ENCODE results near the gene COA7. TPM values are rescaled to one million over a fixed set of nuclear protein-coding genes. Genes with fewer than 3 reads are reported as not detected.
A peak's percentile ranks its signal among the peaks of the same experiment; 100 is the strongest.

The COA7 gene
- total RNA-seq, 2 donors from 2014 or later, result 23.5 to 29.9 TPM

- Mint-ChIP-seq H3K36me3 (ENCODE audit: low read depth) (no peaks in the 10 kb centered on the region), H3K4me3 (no peak overlapping the region), H3K9me3 (no peaks in the 10 kb centered on the region), H3K27ac (no peak overlapping the region), H3K4me1 (peaks cover 31% of the 10 kb centered on the region), H3K27me3 (ENCODE audit: insufficient read depth) (no peaks in the 10 kb centered on the region)
- H3K36me3 ChIP-seq (ENCODE audit: control insufficient read depth, insufficient read depth, low read length), result no peaks in the 10 kb centered on the region
- WGBS, 2 experiments (ENCODE audit: insufficient coverage in 1 of 2, insufficient read length in 1 of 2), result 87 to 92% methylated on average over 3 to 8 of the region's 8 CpGs
- H3K4me1 ChIP-seq (ENCODE audit: control insufficient read depth, insufficient read depth, low read length), result peaks cover 13% of the 10 kb centered on the region
- no peak for TF ChIP-seq CTCF (conservative IDR thresholded peaks at IDR 0.05)
- no peak overlapping the region for H3K27ac ChIP-seq (ENCODE audit: low read depth, low read length)
- no peak overlapping the region for H3K4me3 ChIP-seq (ENCODE audit: low read length)
- no peak for DNase-seq
- H3K27me3 ChIP-seq (ENCODE audit: control insufficient read depth, insufficient read depth, low read length, poor library complexity, severe bottlenecking), result no peaks in the 10 kb centered on the region
- no peak overlapping the region for H3K9ac ChIP-seq (ENCODE audit: extremely low read depth, low read length, poor library complexity, severe bottlenecking)
- H3K9me3 ChIP-seq (ENCODE audit: control insufficient read depth, low read length), result no peaks in the 10 kb centered on the region
These were observed 32.9 kb downstream of the COA7 start for GRCh38 chr1:52665006-52665941.

GRCh38 chr1:52663716-52664115, 34.4 kb downstream of the COA7 start:
- H3K27me3 Mint-ChIP-seq (ENCODE audit: insufficient read depth), result no peaks in the 10 kb centered on the region
- Histone ChIP-seq H3K4me3 (ENCODE audit: low read length) (no peak overlapping the region), H3K4me1 (ENCODE audit: control insufficient read depth, insufficient read depth, low read length) (peaks cover 13% of the 10 kb centered on the region), H3K27me3 (ENCODE audit: control insufficient read depth, insufficient read depth, low read length, poor library complexity, severe bottlenecking) (no peaks in the 10 kb centered on the region), H3K36me3 (ENCODE audit: control insufficient read depth, insufficient read depth, low read length) (no peaks in the 10 kb centered on the region), H3K9me3 (ENCODE audit: control insufficient read depth, low read length) (no peaks in the 10 kb centered on the region), H3K27ac (ENCODE audit: low read depth, low read length) (no peak overlapping the region), H3K9ac (ENCODE audit: extremely low read depth, low read length, poor library complexity, severe bottlenecking) (no peak overlapping the region)
- no peak for TF ChIP-seq CTCF (conservative IDR thresholded peaks at IDR 0.05)
- no peak overlapping the region for H3K27ac Mint-ChIP-seq
- no peak for DNase-seq
- 92 to 94% methylated on average over 2 to 4 of the region's 5 CpGs for WGBS, 2 experiments (ENCODE audit: insufficient coverage in 1 of 2, insufficient read length in 1 of 2)
- H3K9me3 Mint-ChIP-seq, result no peaks in the 10 kb centered on the region
- H3K4me3 Mint-ChIP-seq, result no peak overlapping the region
- no peaks in the 10 kb centered on the region for H3K36me3 Mint-ChIP-seq (ENCODE audit: low read depth)
- peaks cover 40% of the 10 kb centered on the region for H3K4me1 Mint-ChIP-seq

GRCh38 chr1:52662645-52663313, 35.4 kb downstream of the COA7 start:
- Histone ChIP-seq H3K9me3 (ENCODE audit: control insufficient read depth, low read length) (no peaks in the 10 kb centered on the region), H3K27ac (ENCODE audit: low read depth, low read length) (peak overlapping the region; percentile 95), H3K9ac (ENCODE audit: extremely low read depth, low read length, poor library complexity, severe bottlenecking) (no peak overlapping the region), H3K36me3 (ENCODE audit: control insufficient read depth, insufficient read depth, low read length) (no peaks in the 10 kb centered on the region), H3K27me3 (ENCODE audit: control insufficient read depth, insufficient read depth, low read length, poor library complexity, severe bottlenecking) (no peaks in the 10 kb centered on the region), H3K4me1 (ENCODE audit: control insufficient read depth, insufficient read depth, low read length) (peaks cover 13% of the 10 kb centered on the region), H3K4me3 (ENCODE audit: low read length) (no peak overlapping the region)
- peak; percentile 90 for DNase-seq
- no peak for TF ChIP-seq CTCF (conservative IDR thresholded peaks at IDR 0.05)
- H3K4me1 Mint-ChIP-seq, result peaks cover 40% of the 10 kb centered on the region
- WGBS, 2 experiments (ENCODE audit: insufficient coverage in 1 of 2, insufficient read length in 1 of 2), result 22 to 26% methylated on average over 8 to 13 of the region's 13 CpGs
- no peaks in the 10 kb centered on the region for H3K27me3 Mint-ChIP-seq (ENCODE audit: insufficient read depth)
- H3K27ac Mint-ChIP-seq, result peak overlapping the region; percentile 75
- H3K36me3 Mint-ChIP-seq (ENCODE audit: low read depth), result no peaks in the 10 kb centered on the region
- H3K9me3 Mint-ChIP-seq, result no peaks in the 10 kb centered on the region
- peak overlapping the region; percentile 34 for H3K4me3 Mint-ChIP-seq
